Activated gamma-delta T cell treated with Interleukin-2 at 50 U/mL for 16 hours (primary cell): Measurements from ENCODE around the gene MAP4.

ENCODE experiments used
- DNase-seq: peaks from one replicate; pipeline ENCODE4 v3.0.0-alpha.2; 2020

The MAP4 gene

DNA sequence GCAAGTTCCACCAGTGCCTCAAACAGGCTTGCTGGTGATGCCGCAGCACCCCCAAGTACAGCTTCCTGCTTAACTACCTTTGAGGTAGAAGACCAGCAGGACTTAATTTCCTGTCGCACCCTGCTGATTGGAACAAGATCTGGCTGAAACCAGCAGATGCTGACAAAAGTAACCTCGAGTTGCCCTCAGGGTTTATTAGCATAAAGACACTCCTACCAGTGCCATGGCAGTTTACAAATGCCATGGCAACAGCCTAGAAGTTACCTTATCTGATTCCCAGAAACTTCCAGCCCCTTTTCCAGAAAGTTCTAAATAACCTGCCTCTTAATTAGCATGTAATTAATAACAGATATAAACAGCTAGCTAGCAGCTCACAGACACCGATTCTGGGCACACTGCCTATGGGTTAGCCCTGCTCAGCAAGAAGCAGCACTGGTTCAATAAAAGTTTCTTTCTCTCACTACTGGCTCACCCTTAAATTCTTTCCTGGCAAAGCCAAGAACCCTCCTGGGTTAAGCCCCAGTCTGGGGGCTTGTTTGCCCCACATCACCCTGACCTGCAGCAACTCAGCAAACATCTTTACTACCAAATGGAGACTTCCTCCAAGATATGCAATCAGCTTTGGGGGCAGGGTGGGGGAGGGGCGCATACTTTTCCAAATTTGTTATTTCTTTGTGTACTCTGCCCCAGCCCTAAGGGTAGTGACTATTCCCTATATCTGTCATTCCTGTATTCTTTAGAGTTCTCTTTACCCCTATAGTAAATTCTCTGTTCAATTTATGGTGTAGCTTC is 54.2 kb downstream of the MAP4 start:
- DNase-seq = no peak

DNA sequence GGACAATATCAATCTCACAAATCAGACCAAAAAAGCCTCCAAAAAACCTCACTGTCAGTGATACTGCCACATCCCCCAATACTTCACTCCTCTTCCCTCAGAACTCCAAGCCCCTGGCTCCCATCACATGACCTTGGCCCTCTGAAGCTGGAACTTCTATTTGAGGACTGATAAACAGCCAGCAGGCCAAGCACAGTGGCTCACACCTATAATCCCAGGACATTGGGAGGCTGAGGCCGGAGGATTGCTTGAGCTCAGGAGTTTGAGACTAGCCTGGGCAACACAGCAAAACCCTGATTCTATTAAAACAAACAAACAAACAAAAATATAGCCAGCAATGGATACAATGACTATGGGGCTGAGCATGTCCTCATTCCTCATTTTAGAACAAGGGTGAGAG is 55.2 kb downstream of the MAP4 start:
- no peak for DNase-seq

DNA sequence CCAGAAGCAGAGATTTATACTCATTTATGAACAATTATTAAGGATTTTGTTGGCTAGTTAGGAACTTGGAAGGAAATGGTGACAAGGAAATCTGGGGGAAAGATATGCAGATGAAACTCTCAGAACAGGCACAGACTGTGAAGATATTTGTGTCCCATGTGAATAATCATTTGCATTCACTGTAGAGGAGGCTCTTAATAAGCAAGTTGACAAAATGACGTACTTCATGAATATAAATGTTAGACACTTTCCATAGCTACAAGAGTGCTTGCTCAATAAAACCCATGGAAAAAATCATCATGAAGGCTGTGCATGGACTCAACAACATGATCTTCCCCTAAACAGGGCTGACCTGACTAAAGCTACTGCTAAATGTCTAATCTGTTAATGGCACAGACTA is 59.7 kb downstream of the MAP4 start:
- no peak for DNase-seq

DNA sequence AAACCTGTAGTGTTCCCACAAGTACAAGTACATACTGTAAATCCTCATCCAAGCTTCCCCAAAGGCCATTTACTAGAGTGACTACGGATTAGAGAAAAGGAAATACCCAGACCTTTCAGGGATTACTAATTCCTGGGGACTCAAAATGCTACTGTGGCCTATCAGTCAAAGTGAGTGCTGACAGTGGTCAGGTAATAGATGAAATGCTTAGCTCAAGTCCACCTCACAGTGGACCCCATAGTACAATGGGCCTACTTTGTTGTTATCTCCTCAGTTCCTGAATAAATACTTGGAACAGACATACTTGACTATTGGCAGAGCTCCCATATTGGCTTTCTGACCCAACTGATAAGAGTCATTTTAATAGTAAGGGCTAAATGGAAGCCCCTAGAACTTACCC is 61.6 kb downstream of the MAP4 start:
- no peak for DNase-seq

DNA sequence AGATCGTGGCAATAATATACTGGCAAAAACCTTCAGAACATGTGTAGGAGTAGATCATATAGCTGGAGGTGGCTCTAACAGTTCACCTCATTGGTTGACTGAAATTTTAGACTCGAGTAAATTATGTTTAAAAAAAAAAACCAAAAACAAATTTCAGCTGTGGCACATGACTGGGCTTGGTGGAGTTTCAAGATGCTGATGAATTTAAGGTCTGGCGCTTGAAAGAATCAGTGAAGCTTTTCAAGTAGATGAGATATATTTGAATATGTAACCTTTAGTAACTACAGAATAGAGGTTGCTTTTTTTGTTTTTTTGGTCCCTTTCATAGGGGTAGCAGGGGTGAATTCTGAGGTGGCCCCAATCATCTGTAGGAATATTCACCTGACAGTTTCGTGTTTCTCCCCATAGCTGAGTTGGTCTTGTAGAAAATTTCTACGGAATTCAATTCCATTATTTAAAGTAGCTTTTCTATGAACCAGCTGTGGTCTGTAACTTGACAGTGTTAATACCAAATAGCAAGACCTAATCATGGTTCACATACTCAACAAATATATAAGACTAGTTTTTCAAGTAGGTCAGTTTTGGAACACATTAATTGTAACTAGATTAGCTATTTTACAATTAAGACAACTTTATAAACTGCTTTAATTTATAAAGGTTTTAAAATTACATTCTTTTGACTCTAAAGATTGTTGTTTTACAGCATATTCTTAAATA is 65.6 kb downstream of the MAP4 start:
- no peak for DNase-seq

DNA sequence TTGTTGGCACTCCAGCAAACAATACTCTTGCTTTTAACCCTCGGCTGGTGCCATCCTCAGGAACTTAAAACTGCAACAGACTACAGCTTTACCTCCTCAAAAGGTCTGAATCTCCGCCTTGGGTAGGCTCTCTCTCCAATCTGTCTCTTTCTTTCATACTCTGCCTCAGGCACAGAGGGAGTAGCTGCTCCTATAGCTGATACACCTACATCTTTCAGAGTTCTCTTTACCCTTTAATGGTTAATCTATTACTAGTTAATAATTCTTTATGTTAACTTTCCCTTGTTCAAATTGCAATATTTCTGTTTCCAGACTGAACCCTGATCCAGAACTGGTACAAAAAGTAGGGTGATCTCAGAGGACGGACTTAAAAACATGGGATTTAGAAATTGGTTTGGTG is 66.2 kb downstream of the MAP4 start:
- DNase-seq = no peak

DNA sequence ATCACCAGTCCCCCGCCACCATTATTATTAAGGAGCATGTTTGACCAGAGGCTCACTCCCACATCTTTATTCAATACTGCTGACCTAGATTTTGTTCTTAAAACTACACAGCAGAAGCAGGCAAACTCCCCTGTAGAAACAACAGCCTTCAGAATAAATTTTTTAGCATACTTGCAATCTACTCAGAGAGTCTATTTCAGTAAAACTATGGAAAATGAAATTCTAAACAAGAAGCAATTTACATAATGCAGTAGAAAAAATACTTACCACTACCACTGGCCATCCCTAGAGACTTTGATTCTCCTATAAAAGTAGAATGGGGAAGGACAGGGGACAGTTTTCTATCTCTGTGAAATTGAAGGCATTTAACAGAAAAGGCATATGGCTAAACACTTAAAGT is 76.0 kb downstream of the MAP4 start:
- no peak for DNase-seq

DNA sequence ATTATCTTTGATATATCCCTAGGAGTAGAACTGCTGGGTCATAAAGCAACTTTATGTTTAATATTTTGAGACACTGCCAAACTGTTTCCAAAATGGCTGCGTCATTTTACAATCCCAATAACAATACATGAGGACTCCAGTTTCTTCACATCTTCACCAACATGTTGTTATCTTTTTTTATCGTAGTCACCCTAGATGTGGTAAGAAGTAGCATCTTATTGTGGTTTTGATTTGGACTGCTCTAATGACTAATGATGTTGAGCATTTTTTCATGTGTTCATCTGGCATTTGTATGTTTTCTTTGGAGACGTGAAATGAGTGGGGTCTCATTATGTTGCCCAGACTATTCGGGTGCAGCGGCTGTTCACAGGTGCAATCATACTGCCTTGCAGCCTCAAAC is 83.8 kb downstream of the MAP4 start:
- no peak for DNase-seq

DNA sequence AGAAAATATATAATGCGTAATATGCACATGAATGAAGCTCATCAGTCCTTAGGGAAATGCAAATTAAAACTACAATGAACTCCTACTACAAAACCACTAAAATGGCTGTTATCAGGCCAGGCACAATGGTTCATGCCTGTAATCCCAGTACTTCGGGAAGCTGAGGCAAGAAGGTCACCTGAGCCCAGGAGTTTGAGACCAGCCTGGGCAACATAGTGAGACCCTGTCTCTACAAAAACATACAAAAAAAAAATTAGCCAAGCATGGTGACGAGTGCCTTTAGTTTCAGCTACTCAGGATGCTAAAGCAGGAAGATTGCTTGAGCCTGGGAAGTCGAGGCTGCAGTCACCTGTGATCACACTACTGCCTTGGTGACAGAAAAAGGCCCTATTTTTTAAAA is 85.2 kb downstream of the MAP4 start:
- DNase-seq = no peak

DNA sequence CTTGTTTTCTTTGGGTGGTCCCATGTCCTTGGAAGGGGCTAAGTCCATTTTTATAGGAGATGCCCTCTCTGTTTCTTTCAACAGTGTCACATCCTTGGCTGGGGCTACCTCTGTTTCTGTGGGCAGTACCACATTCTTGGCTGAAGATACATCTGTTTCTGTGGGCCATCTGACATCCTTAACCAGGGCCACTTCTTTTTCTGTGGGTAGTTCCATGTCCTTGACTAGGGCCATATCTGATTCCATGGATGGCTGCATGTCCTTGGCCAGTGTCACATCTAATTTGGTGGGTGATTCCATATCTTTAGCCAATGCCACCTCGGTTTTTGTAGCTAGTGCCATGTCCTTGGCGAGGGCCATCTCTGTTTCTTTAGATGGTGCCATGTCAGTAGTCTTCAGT is 99.5 kb downstream of the MAP4 start:
- DNase-seq = no peak

DNA sequence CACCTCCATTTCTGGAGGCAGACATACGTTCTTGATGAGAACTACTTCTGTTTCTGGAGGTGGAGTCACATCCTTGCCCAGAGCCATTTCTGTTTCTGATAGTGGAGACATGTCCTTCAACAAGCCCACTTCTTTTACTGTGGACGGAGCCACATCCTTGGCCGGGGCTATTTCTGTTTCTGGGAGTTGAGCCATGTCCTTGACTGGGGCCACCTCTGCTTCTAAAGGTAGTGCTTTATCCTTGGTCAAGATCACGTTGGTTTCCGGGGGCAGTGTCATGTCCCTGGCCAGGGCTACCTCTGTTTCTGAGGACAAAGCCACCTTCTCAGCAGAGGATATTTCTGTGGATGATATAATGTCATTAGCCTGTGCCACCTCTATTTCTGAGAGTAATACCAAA is 100.0 kb downstream of the MAP4 start:
- DNase-seq = no peak

DNA sequence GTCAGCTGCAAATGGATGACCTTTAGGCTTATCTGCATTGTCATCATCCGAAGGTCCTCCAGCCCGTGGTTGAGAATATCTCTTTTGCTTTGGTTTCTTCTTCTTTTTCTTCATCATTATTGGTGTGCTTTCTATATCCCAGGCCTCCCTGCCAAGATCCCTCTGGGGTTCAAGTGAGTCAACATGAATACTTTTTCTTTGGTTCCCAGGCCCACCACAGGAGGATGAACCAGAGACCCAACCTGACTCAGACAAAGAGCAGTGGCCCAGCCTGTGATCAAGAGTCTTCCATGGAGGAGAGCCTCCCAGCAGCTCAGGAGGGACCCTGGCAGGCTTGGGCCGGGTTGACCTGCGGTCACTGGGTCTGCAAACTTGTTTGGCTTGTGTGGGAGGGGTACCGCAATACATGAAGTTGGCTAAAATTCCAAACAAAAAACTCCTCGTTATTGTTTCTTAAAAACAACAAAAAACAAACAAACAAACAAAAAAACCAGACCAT is 104.2 kb downstream of the MAP4 start:
- DNase-seq = no peak

DNA sequence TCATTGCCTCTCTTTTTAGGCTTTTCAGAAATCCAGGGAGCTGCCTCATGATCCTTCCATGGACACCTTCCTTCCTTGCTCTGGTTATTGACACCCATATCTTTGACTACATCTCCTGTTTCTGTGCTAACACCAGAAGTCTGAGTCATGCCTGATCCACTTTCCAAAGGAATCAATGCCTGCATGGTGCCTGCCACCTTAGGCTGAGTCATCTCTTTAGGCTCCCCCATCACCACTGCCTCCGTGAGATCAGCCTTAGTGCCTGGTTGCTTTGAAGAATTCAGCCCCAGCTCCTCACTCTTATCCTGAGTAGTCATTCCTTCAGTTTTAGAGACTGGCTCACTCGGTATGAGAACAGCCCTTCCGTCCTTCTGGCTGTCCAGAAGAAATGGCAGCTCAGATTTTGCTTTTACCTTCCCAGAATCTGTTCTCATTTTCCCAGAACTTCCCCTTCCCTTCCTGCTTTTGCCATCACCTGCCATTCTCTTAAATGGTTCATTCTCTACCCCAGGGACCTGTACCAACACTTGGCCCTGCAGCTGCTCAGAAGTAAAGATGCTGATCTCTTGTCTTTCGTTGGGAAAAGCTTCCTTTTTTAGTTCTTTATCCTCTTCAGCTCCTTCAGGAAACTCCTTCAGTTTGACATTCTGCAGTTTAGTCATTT is 105.3 kb downstream of the MAP4 start:
- no peak for DNase-seq

DNA sequence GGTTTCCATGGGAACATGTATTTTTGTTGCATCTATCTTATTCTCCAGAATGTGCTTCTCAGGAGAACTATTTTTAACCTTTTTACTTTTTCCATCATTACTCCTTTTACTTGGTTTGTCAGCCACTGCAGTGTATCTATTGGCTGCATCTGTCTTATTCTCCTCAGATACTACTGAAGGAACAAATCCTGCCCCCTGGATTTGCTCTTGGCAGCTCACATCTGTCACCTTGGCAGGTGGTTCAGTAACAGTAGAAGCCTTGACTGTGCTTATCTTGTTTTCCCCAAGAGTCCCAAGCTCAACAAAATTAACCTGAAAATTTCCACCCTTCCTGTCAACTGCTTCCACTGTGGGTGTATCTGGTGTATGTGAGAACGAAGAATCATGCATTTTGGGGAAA is 106.0 kb downstream of the MAP4 start:
- DNase-seq = no peak

DNA sequence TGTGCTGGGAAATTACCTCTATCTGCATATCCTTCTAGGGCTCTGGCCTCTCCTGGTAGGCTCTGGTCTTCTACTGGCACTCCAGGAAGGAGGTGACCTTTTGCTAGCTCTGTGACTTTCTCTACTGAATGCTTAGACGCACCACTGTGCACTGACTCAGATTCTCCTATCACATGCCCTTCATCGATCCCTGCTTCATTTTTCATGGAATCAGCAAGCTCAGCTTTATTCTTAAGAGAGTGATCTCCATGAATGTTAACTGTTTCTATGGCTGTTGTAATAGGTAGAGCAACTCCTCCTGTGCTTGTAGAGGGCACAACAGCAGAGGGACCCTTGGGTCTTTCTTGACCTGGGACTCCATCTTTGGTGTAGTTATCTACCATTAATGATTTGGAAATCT is 106.6 kb downstream of the MAP4 start:
- no peak for DNase-seq

DNA sequence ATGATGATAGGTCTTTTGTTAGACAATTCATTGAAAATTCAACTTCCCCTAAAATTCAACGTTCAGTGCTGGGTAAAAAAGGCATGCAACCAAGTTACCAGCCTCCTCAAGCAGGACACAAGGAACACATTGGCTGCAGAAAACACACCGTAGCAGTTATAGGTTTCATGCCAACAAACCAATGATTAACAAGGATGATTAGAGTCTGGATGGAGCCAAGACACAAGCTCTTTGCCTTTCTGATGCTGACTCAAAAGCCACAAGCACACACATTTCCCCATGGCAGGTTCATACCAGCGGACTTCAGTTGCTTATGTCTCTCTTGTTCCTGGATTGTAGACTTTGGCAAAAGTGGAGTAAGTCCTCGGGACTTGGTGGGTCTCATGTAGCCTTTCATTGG is 107.5 kb downstream of the MAP4 start:
- DNase-seq = no peak

DNA sequence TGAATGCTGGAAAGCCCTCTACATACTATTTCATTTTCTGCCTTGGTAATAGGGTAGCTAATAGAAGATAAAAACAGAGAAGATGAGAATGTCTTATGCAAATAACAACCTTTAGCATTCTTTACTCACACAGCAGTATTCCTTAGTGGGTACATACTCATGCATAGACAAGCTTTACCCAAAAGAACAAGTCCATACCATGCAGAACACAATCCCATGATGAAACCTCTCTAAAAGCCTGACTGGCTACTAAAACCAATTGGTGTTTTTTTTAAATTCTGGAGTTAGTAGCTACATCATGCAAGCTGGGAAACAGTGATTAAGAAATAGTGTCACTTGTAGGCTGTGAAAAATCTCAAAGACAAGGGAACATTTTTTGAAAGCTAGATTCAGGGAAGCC is 108.4 kb downstream of the MAP4 start:
- no peak for DNase-seq

DNA sequence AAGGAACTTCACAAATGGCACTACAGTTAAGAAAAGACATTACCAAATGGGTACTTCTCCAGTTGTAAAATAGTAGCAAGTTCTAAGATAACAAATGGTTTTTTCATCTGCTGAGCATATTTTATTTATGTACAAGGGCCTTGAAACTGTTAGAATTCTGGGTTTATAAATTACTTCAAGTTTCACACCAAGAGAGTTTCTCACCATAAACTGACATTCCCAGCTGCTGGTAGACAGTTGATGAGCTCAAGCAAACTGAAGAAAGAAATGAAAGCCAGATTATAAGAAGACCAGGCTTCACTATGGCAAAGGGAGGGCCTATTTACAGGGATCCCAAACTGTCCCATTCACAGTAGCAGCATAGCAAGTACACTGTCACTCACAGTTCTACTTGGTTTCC is 113.5 kb downstream of the MAP4 start:
- DNase-seq = no peak

DNA sequence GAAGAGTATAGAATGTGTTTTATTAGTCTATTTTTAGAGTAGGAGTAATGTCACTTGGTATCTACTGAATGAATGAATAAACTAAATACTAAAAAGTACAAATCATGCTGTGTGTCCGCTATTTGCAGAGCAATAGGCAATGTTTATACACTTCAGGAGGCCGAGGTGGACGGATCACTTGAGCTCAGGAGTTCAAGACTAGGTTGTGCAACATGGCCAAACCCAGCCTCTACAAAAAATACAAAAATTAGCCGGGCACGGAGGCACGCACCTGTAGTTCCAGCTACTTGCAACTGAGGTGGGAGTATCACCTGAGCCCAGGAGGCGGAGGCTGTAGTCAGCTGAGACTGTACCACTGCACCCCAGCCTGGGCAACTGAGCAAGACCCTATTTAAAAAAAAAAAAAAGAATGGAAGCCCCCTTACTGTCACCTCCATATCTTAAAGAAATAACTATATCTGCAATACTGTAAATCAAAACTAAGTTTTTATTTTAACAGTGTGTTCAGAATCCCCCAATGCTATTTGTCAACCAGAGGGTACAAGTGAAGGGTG is 114.9 kb downstream of the MAP4 start:
- DNase-seq = no peak

DNA sequence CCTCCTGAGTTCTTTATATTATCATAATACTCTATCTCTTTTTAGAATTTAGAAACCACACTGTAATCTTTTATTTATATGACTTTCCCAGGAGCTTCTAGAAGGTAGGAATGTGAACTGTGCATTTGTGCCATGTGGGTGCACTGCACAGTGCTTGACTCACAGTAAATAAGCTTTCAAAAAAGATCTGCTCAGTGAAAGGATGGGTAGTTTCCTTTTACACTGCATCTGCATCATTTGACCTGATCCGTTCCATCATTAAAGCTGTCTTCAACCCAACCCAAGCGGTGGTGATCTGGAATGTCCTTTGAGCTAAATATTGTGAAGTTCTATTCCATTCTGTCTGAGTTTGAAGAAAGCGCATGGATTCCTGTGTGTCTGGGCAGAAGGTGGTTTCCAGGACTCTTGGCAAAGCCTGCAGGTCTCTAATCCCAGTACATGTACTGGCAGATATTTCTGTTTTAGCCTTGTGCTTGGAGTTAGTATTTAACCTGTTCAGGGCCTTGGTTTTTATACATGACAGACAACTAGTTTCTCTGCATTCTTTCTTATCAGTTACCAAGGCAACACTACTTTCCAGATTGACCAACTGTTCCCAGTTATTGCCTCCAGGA is 116.6 kb downstream of the MAP4 start:
- DNase-seq = no peak

DNA sequence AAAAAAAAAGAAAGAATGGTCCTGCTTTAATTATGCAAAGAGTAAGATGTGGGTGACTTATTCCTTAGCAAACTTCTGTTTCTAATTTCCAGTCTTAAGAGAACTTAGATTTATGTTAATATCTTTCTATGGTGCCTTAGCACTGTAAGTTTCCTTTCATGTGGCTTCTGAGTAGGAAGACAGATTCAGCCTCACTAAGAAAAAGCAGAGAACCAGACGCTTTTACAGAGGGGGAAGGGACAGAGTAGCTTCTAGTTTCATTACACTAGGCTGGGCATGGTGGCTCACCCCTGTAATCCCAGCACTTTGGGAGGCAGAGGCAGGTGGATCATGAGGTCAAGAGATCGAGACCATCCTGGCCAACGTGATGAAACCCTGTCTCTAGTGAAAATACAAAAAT is 118.3 kb downstream of the MAP4 start:
- DNase-seq = no peak

DNA sequence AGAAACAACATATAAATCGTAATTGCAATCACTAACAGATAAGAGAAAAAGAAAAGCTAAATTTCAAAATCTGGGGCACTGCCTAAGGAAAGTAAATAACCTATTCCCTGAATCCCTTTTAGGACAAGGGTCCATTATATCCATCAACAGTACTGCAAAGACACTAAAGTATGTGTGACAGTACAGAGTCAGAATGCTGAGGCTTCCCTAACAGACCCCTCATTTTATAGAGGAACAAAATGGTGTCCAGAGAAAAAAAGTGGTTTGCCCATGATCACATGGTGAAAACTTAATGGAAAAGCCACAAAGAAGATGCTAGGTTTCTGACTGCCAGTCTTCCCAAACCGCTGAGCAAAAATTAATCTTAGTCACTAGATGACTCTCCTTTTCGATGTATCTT is 119.5 kb downstream of the MAP4 start:
- no peak for DNase-seq

DNA sequence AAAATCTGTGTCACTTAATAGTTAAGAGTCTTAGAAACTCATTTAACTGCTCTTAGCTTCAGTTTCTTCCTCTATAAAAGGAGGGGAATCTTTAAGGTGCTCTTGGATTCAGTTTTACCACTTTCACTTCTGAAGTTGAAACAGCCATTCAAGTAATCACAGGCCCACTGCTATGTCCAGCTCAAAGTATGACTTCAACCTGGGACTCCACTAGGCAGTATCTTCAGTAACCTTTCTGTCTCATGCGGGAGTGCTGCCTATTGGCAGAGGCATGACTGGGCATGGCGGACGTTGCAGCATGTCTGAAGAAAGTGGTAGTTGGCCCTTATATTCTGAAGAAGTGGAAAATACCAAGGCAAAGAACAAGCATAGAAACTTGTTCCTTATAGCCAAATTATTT is 121.0 kb downstream of the MAP4 start:
- DNase-seq = no peak
